Memory B cell (primary cell): ENCODE results near the gene RAB17.

Source experiments
- ATAC-seq: fragments of 150-1000 bp; cut with Tn5 transposase; 2 replicates; pipeline ENCODE4 v1.10.0; 2021; ENCODE audit warnings: low read depth, mild to moderate bottlenecking, moderate library complexity
- DNase-seq, 2 donors: peaks; one replicate each; pipeline ENCODE4 v3.0.0; 2022; ENCODE audit warnings: low spot score in 2 of 2
- H3K27ac Mint-ChIP-seq: one replicate; pipeline ENCODE4 v1.8.0; 2022; ENCODE audit warnings: mild to moderate bottlenecking, moderate library complexity, mixed read lengths
- H3K27me3 Mint-ChIP-seq: one replicate; pipeline ENCODE4 v1.8.0; 2022; ENCODE audit warnings: mixed read lengths
- H3K36me3 Mint-ChIP-seq: one replicate; pipeline ENCODE4 v1.8.0; 2022; ENCODE audit warnings: mild to moderate bottlenecking, mixed read lengths
- H3K4me1 Mint-ChIP-seq: one replicate; pipeline ENCODE4 v1.8.0; 2022; ENCODE audit warnings: mixed read lengths
- H3K4me3 Mint-ChIP-seq: one replicate; pipeline ENCODE4 v1.8.0; 2022; ENCODE audit warnings: mild to moderate bottlenecking, moderate library complexity, mixed read lengths
- H3K9me3 Mint-ChIP-seq: one replicate; pipeline ENCODE4 v1.8.0; 2022; ENCODE audit warnings: mixed read lengths

Gene RAB17

DNA sequence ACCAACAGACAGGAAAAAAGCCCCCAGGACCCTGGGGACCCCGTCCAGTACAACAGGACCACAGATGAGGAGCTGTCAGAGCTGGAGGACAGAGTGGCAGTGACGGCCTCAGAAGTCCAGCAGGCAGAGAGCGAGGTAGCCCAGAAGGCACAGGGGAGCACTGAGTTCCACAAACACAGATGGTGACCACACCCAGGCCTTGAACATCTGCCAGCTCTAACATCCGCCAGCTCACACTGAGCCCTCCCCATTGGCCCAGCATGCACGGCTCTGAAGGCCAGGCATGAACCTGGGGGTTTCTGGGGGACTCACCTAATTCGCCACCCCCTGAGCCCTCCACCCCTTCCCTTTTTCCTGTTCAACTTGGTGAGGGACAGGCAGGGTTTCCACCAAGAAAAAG is 49.7 kb downstream of the RAB17 start:
- Mint-ChIP-seq H3K27ac (no peak overlapping the region), H3K9me3 (no peaks in the 10 kb centered on the region), H3K4me1 (no peaks in the 10 kb centered on the region), H3K36me3 (no peaks in the 10 kb centered on the region), H3K4me3 (no peak overlapping the region), H3K27me3 (peaks cover 14% of the 10 kb centered on the region)
- DNase-seq (no peak), ATAC-seq (peak; percentile 43)

DNA sequence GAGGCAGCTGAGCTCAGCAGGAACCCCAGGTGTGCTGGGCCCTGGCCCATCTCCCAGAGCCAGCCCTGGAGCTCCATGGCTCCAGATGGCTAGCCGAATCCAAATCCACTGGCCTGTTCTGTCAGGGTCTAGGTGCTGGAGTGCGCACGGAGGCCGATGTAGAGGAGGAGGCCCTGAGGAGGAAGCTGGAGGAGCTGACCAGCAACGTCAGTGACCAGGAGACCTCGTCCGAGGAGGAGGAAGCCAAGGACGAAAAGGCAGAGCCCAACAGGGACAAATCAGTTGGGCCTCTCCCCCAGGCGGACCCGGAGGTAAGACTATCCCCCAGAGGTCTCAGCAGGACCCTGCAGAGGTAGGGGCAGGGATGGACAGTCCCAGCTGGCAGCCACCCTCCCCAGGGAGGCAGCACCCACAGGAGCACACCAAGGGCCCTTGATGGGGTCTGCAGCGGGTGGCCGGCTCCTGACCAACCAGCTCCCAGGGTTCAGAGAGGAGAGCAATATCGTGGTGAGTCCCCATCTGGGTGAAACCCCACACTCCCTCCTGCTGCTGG is 50.2 kb downstream of the RAB17 start:
- no peak for DNase-seq

DNA sequence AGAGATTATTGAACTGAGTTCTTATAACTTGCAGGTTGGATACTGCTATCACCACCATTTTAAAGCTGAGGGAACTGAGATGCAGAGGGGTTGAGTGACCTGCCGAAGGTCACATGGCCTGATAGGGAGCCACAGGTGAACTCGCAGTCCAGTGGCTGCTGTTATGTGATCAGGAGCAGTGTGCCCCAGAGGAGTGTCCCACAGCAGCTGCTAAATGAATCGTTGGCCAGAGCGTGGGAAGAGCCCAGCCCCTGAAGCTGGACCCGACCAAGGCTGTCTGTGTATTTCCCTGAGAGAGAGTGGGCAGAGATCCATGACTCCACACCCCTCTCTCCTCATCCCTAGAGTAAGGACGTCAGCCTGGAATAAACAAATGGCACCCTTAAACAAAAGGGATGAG is 50.9 kb downstream of the RAB17 start:
- no peaks in the 10 kb centered on the region for H3K36me3 Mint-ChIP-seq
- DNase-seq, result no peak
- no peak for ATAC-seq
- H3K27ac Mint-ChIP-seq, result no peak overlapping the region
- no peaks in the 10 kb centered on the region for H3K4me1 Mint-ChIP-seq
- H3K9me3 Mint-ChIP-seq, result no peaks in the 10 kb centered on the region
- H3K4me3 Mint-ChIP-seq, result no peak overlapping the region
- peaks cover 14% of the 10 kb centered on the region for H3K27me3 Mint-ChIP-seq

More for the DNA sequence above, 50.2 kb downstream of the RAB17 start:
- Mint-ChIP-seq H3K4me1 (no peaks in the 10 kb centered on the region), H3K9me3 (no peaks in the 10 kb centered on the region), H3K4me3 (no peak overlapping the region), H3K36me3 (no peaks in the 10 kb centered on the region), H3K27ac (no peak overlapping the region), H3K27me3 (peaks cover 14% of the 10 kb centered on the region)
- no peak for ATAC-seq

DNA sequence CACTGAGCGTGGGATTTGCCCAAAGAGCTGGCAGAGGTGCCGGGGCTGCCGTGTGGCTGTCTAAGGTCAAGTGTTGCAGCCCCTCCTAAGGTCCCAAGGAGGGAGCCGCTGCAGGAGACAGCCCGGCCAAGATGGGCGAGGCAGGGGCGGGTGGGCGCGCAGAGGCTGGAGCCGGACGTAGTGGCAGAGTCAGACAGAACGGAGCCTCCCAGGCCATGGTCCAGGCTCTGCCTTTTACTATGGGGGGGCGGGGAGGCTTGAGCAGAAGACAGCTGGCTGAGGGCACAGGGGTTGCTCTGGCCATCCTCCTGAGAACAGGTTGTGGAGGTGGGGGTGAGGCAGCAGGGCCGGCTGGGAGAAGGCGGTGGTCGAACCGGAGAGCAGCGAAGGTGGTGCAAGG is 51.6 kb downstream of the RAB17 start:
- Mint-ChIP-seq H3K36me3 (no peaks in the 10 kb centered on the region), H3K4me1 (no peaks in the 10 kb centered on the region), H3K4me3 (no peak overlapping the region), H3K9me3 (no peaks in the 10 kb centered on the region), H3K27ac (no peak overlapping the region), H3K27me3 (peaks cover 14% of the 10 kb centered on the region)
- no peak for DNase-seq
- no peak for ATAC-seq

DNA sequence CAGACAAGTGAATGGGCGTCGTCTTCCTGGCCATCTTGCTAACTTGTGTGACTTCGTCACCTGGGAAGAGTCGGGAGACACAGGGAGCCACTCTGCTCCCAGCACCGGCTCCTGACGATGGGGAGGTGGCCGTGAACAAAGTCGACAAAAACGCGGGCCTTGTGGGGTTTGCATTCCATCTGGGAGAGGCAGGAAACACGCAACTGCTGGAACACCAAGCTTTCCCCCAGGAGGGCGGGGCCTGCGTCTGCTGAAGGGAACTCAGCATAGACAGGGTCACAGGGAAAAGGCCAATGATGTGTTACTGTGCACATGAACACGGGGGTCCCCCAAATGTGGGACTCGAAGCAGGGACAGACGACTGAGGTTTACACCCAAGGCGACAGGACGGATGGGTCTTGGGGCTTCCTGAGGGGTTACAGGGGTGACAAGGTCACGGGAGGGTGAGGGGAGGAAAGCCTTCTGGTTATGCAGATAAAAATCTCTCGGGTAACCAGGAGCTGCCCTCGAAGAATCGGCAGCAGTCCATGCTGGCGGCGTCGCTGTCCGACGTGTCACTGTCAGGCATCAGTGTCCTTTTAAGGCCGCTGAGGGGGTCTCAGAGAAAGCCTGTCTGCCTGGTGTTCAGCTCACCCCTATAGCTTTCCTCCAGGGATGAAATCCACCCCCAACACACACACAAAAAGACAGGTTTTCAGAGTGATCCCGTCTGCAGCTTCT is 52.4 kb downstream of the RAB17 start:
- H3K27ac Mint-ChIP-seq, result no peak overlapping the region
- DNase-seq, result no peak
- H3K27me3 Mint-ChIP-seq, result peaks cover 14% of the 10 kb centered on the region
- H3K4me3 Mint-ChIP-seq, result no peak overlapping the region
- H3K36me3 Mint-ChIP-seq, result no peaks in the 10 kb centered on the region
- ATAC-seq, result no peak
- H3K4me1 Mint-ChIP-seq, result no peaks in the 10 kb centered on the region
- no peaks in the 10 kb centered on the region for H3K9me3 Mint-ChIP-seq

DNA sequence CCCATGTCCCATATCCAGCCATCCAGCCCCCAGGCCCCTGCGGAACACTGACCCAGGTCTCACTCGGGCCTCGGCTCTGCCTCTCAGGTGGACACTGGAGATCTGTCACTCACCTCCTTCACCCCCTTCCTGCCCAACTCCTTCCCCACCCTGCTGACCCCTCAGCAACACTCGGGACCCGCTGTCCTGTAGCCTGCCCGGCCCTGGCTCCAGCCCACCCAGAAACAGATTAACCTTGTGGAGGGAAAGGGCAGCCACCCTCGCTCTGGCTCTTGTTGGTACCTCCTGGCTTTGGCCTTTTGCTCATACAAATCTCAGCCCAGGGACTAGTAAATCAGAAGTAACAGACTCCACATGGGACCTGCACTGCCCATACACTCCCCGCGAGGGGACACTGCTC is 53.9 kb downstream of the RAB17 start:
- H3K9me3 Mint-ChIP-seq, result no peaks in the 10 kb centered on the region
- H3K27ac Mint-ChIP-seq, result no peak overlapping the region
- H3K4me1 Mint-ChIP-seq, result no peaks in the 10 kb centered on the region
- peaks cover 13% of the 10 kb centered on the region for H3K27me3 Mint-ChIP-seq
- H3K36me3 Mint-ChIP-seq, result no peaks in the 10 kb centered on the region
- no peak for DNase-seq
- no peak for ATAC-seq
- H3K4me3 Mint-ChIP-seq, result no peak overlapping the region

DNA sequence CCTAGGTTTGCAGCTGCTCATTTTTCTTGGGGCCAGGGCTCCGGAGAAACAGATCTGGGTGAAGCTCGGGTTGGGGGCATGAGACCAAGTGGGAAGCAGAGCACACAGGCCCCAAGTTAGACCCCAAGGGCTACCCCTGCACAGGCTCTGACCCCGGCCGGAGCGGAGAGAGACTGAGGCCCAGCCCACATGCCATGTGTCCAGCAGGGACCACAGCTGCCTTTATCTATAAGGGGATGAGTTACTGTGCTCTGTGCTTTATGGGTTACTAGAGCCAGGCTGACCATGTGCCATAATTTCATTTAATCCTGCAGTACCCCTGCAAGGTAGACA is 54.5 kb downstream of the RAB17 start:
- H3K27me3 Mint-ChIP-seq, result peaks cover 11% of the 10 kb centered on the region

DNA sequence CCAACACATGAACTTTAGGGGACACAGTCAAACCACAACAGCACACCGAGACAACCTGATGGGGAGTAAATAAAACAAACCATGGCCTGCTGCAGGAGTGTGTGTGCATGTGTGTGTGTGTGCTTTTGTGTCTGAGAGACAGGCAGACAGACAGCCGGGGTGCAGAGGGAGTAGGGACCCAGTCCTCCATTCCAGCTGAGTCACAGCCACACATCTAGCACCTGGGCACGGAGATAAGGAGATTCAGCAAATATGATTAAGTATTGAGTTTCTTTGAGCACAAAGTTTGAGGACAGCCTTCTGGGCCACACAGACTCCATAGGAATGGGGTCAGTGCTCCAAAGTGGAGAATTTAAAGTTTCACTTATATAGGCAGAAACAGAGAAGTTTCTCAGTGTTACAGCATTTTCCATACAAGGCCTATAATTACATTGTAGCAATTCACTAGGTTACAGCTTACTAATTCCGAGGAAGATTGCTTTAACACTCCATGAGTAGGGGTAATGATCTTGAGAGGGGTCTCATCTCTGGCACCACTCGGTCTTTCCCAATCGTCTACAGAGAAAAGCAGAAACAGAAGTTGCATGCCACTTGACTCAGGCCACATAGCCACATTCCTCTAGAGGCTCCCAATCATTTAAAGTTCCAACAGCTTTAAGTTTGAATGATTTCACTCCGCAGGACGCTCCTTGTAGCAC is 55.0 kb downstream of the RAB17 start:
- Mint-ChIP-seq H3K4me3 (no peak overlapping the region), H3K27me3 (peaks cover 11% of the 10 kb centered on the region), H3K9me3 (no peaks in the 10 kb centered on the region), H3K36me3 (no peaks in the 10 kb centered on the region), H3K27ac (no peak overlapping the region), H3K4me1 (peaks cover 6% of the 10 kb centered on the region)
- DNase-seq, result no peak
- ATAC-seq, result no peak

More for the DNA sequence above, 54.5 kb downstream of the RAB17 start:
- no peak for ATAC-seq
- Mint-ChIP-seq H3K27ac (no peak overlapping the region), H3K4me1 (peaks cover 2% of the 10 kb centered on the region), H3K36me3 (no peaks in the 10 kb centered on the region), H3K4me3 (no peak overlapping the region), H3K9me3 (no peaks in the 10 kb centered on the region)
- no peak for DNase-seq

DNA sequence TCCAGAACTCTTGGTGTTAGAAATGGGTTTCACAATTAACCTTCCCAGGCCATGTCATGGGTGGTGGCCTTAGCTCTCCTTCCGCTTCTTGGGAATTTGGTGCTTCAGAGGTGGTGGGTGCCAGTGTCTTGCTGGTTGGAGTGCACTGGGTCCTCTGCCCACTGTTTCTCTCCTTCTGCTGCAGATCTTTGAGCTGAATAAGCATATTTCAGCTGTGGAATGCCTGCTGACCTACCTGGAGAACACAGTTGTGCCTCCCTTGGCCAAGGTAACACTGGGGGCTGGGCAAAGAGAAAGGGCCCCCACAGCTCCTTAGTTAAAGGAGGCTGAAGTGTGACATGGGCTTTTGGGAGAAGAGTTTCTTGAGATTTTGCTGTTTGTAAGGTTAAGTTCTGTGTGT is 56.2 kb downstream of the RAB17 start:
- no peak for ATAC-seq
- no peaks in the 10 kb centered on the region for H3K36me3 Mint-ChIP-seq
- peaks cover 12% of the 10 kb centered on the region for H3K4me1 Mint-ChIP-seq
- DNase-seq, result no peak
- H3K27ac Mint-ChIP-seq, result no peak overlapping the region
- H3K27me3 Mint-ChIP-seq, result peaks cover 8% of the 10 kb centered on the region
- no peak overlapping the region for H3K4me3 Mint-ChIP-seq
- no peaks in the 10 kb centered on the region for H3K9me3 Mint-ChIP-seq

DNA sequence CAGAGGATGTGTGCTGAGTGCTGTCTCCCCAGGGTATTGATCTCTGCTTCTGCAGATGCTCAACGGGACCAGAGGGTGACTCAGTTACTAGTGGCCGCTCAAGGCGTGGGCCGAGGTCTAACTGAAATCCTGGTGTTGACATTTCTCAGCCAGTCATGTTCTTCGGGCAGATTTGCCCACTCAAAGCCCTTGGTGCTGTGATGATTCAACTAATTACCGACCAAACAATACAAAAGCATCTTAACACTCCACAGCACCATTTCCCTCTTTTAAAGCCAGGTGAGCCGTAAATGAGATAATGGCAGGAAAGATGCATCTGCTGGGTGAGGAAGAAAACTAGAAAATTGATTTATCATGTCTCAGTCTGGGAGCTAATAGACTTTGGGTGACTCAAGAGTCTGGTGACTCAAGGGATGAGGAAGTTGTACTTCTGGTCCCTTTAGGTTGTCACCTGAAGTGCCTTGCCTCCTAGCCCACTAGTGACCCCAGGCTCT is 56.8 kb downstream of the RAB17 start:
- no peak for ATAC-seq
- no peak for DNase-seq
- no peaks in the 10 kb centered on the region for H3K9me3 Mint-ChIP-seq
- peaks cover 15% of the 10 kb centered on the region for H3K4me1 Mint-ChIP-seq
- H3K27me3 Mint-ChIP-seq, result peaks cover 8% of the 10 kb centered on the region
- H3K27ac Mint-ChIP-seq, result no peak overlapping the region
- no peaks in the 10 kb centered on the region for H3K36me3 Mint-ChIP-seq
- no peak overlapping the region for H3K4me3 Mint-ChIP-seq

DNA sequence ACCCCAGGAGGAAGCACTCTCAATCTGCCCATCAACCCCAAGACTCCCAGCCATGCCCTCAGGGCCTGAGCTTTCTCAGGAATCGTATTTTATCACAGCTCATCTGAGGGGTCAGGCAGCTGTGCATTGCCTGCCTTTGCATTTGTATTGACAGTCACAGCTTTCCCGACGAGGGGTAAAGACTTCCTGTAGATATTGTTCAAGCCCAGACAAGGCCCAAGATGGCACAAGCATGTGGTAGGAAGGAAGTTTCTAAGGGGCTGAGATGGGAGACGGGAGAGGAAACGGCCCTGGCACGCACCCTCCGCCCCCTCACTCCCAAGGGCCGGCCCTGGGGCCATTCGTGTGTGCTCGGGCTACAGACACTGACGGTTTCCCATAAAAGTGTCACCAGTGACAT is 58.4 kb downstream of the RAB17 start:
- ATAC-seq (no peak), DNase-seq (no peak)
- Mint-ChIP-seq H3K36me3 (no peaks in the 10 kb centered on the region), H3K4me3 (no peak overlapping the region), H3K27ac (no peak overlapping the region), H3K9me3 (no peaks in the 10 kb centered on the region), H3K4me1 (peaks cover 15% of the 10 kb centered on the region), H3K27me3 (peaks cover 3% of the 10 kb centered on the region)

DNA sequence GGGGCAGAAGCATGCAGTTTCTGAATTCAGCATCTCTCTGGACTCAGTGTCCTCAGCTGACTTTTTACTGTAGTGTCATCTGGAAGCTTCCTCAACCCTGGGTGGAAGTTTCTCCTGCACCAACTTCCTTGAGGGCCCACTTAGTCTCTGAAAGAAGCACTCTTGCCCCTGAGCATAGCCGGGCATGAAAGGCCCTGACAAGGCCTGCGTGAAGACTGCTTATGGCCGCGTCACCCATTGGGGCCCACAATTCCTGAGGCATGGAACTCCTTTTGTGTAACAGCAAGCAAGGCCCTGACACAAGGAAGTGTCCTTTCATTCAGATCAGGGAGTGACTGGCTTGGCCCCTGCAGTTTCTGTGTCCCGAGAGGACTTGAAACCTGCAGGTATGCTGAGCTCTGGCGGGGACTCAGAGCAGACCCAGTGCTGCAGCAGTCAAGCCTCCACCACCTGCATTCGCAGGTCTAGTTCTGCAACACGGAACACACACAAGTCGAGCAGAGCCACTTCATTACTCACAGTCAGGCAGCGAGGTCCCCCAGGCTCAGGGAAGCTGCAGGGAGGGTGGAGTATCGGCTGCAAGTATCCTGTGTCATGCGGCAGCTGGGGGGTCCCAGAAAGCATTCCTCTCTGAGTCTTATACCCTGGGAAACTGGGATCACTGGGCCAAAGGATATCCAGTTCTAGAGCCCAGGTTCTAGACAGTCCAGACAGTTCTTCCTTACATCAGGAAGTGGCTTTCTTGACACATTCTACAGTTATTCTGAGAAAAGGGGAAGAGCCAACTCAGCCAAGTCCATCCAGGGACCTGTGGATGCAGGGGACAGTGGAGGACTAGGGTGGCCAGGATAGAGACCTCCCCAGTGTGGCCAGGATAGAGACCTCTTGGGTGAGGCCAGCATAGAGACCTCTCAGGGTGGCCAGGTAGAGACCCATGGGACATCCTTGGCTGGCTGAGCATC is 59.8 kb downstream of the RAB17 start:
- DNase-seq, result no peak
- peak; percentile 28 for ATAC-seq
- no peak overlapping the region for H3K4me3 Mint-ChIP-seq
- peak overlapping the region; percentile 28 for H3K27ac Mint-ChIP-seq
- H3K9me3 Mint-ChIP-seq, result no peaks in the 10 kb centered on the region
- H3K27me3 Mint-ChIP-seq, result peaks cover 1% of the 10 kb centered on the region
- peaks cover 15% of the 10 kb centered on the region for H3K4me1 Mint-ChIP-seq
- H3K36me3 Mint-ChIP-seq, result no peaks in the 10 kb centered on the region

DNA sequence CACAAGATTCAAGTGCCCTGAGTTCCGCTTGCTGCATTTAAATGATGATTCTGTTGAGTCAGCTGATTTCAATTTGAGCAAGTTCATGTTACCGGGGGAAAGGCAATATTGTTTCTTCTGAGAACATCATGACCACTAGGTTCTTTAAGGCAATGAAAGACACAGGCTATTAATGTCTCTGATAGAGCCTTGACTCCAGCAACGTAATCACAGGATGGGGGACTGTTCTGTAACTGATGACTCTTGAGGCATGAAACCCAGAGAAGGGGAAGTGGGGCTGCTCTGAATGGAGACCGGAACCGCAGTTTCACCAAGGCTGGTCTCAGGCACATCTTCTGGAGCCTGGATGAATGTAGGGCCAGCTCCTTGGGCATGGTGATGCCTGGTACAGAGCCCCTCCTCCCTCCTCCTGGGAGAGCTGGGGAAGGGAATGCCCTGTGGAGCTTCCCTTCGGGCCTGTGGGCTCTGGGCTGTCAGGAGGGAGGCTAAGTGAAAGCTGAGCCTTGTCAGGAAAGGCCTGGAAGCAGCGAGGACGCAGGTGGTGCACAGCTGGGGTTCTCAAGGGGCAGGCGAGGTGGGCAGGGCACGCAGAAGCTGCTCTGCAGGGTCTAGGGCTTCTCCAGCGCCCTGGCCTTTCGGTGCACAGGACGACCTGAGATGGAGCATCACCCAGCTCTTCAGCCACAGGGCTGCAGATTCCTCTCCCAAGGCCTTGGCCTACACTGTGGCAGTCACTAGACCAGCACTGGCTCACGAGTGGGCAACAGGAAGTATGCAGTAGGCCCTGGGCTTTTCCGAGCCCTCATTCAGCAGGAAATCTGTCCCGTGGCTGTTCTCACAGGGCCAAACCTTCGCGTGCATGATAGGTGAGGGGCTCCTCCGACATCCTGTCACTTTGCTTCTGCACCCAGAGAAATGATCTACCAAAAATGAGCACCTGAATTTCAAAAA is 60.8 kb downstream of the RAB17 start:
- DNase-seq, result peak; percentile 25 to 49
- Mint-ChIP-seq H3K27me3 (peaks cover 1% of the 10 kb centered on the region), H3K27ac (peak overlapping the region; percentile 67), H3K9me3 (no peaks in the 10 kb centered on the region), H3K4me1 (peaks cover 15% of the 10 kb centered on the region), H3K4me3 (peak overlapping the region; percentile 68), H3K36me3 (no peaks in the 10 kb centered on the region)
- peak; percentile 97 for ATAC-seq
